ENCODE data around the gene PCSK2. TPM values are rescaled to one million over a fixed set of nuclear protein-coding genes. Genes with fewer than 3 reads are reported as not detected.

Gene PCSK2
- total and polyA plus RNA-seq, 2 of the 8 experiments (the other 6 are each of a cell fraction or from before 2014, with no cell fraction given) = 1.9 to 4.2 TPM

GRCh38 chr20:17300113-17300512 lies 73.3 kb downstream of the PCSK2 start (continued):
- TF ChIP-seq CHD2 (IDR thresholded peaks at IDR 0.05; ENCODE audit: low read length) = no peak
- no peak for TF ChIP-seq EZH2 (IDR thresholded peaks at IDR 0.05; ENCODE audit: low read depth, low read length, severe bottlenecking)
- TF ChIP-seq POLR2AphosphoS5 (IDR thresholded peaks at IDR 0.05; ENCODE audit: low read depth, low read length) = no peak
- TF ChIP-seq EGR1 (IDR thresholded peaks at IDR 0.05; ENCODE audit: borderline replicate concordance, low read depth, low read length) = no peak
- no peak for TF ChIP-seq CTCF (IDR thresholded peaks at IDR 0.05; ENCODE audit: control extremely low read depth in 1 of 3, insufficient read depth in 1 of 3, low read depth in 1 of 3, low read length in 3 of 3)

All from H1 (cell line).